ENCODE data around the gene TSC22D2. TPM values are rescaled to one million over a fixed set of nuclear protein-coding genes. Genes with fewer than 3 reads are reported as not detected.

The TSC22D2 gene
- total RNA-seq, 1 donor from 2014 or later = 116 TPM

DNA sequence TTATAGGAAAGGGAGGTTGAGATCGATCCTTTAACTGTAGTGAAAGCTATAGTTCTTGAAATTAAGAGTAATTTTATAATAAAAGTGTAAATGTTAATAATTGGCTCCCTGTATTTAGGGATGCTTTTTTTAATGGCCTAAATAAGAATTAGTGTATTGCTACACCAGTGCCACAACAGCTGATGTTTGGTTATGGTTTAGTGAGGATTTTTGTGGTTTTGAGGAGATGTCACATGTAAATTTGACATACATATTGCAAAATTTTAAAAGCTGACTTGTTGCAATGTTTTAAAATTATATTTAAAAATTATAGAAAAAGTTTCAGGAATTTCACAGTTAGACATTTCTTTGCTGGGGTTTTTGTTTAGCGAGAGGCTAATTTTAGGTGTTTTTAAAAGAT lies 3.9 kb downstream of the TSC22D2 start:
- Mint-ChIP-seq H3K9me3 (ENCODE audit: unreplicated experiment) (no peaks in the 10 kb centered on the region), H3K27ac (ENCODE audit: unreplicated experiment) (peak overlapping the region; percentile 96), H3K4me3 (ENCODE audit: unreplicated experiment) (peak overlapping the region; percentile 91), H3K4me1 (ENCODE audit: low read depth, unreplicated experiment) (peaks cover 14% of the 10 kb centered on the region), H3K27me3 (ENCODE audit: low read depth, unreplicated experiment) (no peaks in the 10 kb centered on the region), H3K36me3 (ENCODE audit: low read depth, unreplicated experiment) (peaks cover 30% of the 10 kb centered on the region)
- H2AFZ ChIP-seq (ENCODE audit: low read depth, low read length) = no peak overlapping the region
- H3K36me3 ChIP-seq (ENCODE audit: insufficient read depth, low read length) = no peaks in the 10 kb centered on the region
- H3K27me3 ChIP-seq (ENCODE audit: insufficient read depth, low read length) = no peaks in the 10 kb centered on the region
- TF ChIP-seq CTCF (IDR thresholded peaks at IDR 0.05; ENCODE audit: insufficient read depth, low read depth, low read length) (no peak), EZH2 (IDR thresholded peaks at IDR 0.05; ENCODE audit: insufficient read depth, low read length) (no peak)
- H3K9ac ChIP-seq (ENCODE audit: low read length) = peak overlapping the region; percentile 98
- H4K20me1 ChIP-seq (ENCODE audit: insufficient read depth, low read length) = peaks cover 80% of the 10 kb centered on the region
- no peak for DNase-seq (ENCODE audit: low read depth)
- H3K4me2 ChIP-seq (ENCODE audit: low read length) = peak overlapping the region; percentile 97
- H3K9me3 ChIP-seq (ENCODE audit: insufficient read depth, low read depth, low read length) = no peaks in the 10 kb centered on the region
- H3K27ac ChIP-seq (ENCODE audit: low read depth, low read length) = peak overlapping the region; percentile 98
- no peak for FAIRE-seq
- H3K79me2 ChIP-seq (ENCODE audit: insufficient read depth, low read length) = peaks cover 82% of the 10 kb centered on the region
- peak overlapping the region; percentile 97 for H3K4me3 ChIP-seq (ENCODE audit: insufficient read depth, low read depth, low read length)
- H3K4me1 ChIP-seq (ENCODE audit: insufficient read depth, low read length) = peaks cover 16% of the 10 kb centered on the region

DNA sequence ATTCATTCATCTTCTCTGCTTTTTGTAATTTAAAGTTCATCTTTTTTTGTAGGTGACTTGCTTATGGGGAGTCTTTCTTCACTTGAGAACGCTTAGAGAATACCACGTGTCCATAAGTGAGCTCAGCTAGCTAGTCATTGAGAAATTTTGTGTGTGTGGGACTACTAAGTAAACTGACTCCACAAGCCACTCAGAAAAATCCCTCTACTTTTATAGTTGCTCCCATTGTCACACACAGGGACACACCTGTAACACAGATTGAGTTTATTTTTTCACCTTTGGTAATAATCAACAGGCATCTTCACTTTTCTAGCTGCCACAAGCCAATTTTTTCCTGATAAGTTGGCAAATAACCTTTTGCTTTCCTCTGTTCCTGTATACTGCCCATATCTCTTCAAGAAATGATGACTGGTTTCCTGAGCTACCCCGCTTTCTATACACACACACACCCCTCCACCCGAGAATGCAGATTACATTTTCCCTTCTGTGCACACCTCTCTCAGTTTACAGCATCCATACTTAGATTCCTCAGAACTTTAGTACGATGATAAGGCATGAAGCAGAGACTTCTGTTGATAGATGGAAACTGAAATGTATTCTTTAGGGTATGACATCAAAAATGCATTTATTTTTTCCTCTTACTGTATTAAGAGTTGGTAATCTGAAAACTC lies 4.6 kb downstream of the TSC22D2 start:
- Mint-ChIP-seq H3K36me3 (ENCODE audit: low read depth, unreplicated experiment) (peaks cover 35% of the 10 kb centered on the region), H3K27me3 (ENCODE audit: low read depth, unreplicated experiment) (no peaks in the 10 kb centered on the region), H3K4me1 (ENCODE audit: low read depth, unreplicated experiment) (peaks cover 14% of the 10 kb centered on the region), H3K9me3 (ENCODE audit: unreplicated experiment) (no peaks in the 10 kb centered on the region), H3K27ac (ENCODE audit: unreplicated experiment) (peak overlapping the region; percentile 65), H3K4me3 (ENCODE audit: unreplicated experiment) (peak overlapping the region; percentile 91)
- Histone ChIP-seq H3K36me3 (ENCODE audit: insufficient read depth, low read length) (no peaks in the 10 kb centered on the region), H3K4me2 (ENCODE audit: low read length) (peak overlapping the region; percentile 97), H3K27me3 (ENCODE audit: insufficient read depth, low read length) (no peaks in the 10 kb centered on the region), H4K20me1 (ENCODE audit: insufficient read depth, low read length) (peaks cover 87% of the 10 kb centered on the region), H3K4me3 (ENCODE audit: insufficient read depth, low read depth, low read length) (peak overlapping the region; percentile 97), H3K27ac (ENCODE audit: low read depth, low read length) (peak overlapping the region; percentile 98), H3K4me1 (ENCODE audit: insufficient read depth, low read length) (peaks cover 14% of the 10 kb centered on the region), H2AFZ (ENCODE audit: low read depth, low read length) (no peak overlapping the region), H3K9ac (ENCODE audit: low read length) (peak overlapping the region; percentile 98), H3K79me2 (ENCODE audit: insufficient read depth, low read length) (peaks cover 89% of the 10 kb centered on the region), H3K9me3 (ENCODE audit: insufficient read depth, low read depth, low read length) (no peaks in the 10 kb centered on the region)
- FAIRE-seq (no peak), DNase-seq (ENCODE audit: low read depth) (peak; percentile 84)
- TF ChIP-seq EZH2 (IDR thresholded peaks at IDR 0.05; ENCODE audit: insufficient read depth, low read length) (no peak), CTCF (IDR thresholded peaks at IDR 0.05; ENCODE audit: insufficient read depth, low read depth, low read length) (no peak)

DNA sequence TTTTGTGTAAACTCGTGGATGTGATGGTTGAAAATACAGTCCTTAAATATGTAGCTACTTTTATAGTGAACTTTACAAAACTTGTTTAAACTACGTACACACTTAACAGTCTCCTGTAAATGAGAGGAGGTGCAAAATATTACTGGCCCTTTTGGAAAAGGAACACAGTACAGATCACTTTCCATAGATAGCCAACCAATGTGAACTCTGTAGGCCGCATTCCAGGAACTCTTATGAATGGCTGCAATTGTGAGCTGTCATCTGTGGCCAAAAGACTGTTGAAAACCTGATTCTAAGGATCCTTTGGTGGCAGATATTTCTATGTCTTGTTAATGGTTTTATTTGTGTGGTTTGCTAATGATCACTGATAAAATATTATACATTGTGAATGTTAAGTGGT lies 6.2 kb downstream of the TSC22D2 start:
- H3K9me3 ChIP-seq (ENCODE audit: insufficient read depth, low read depth, low read length) = no peaks in the 10 kb centered on the region
- peak overlapping the region; percentile 97 for H3K4me3 ChIP-seq (ENCODE audit: insufficient read depth, low read depth, low read length)
- peak overlapping the region; percentile 98 for H3K9ac ChIP-seq (ENCODE audit: low read length)
- no peak overlapping the region for H2AFZ ChIP-seq (ENCODE audit: low read depth, low read length)
- peaks cover 25% of the 10 kb centered on the region for H3K4me1 Mint-ChIP-seq (ENCODE audit: low read depth, unreplicated experiment)
- no peaks in the 10 kb centered on the region for H3K36me3 ChIP-seq (ENCODE audit: insufficient read depth, low read length)
- H3K27me3 Mint-ChIP-seq (ENCODE audit: low read depth, unreplicated experiment) = no peaks in the 10 kb centered on the region
- peaks cover 98% of the 10 kb centered on the region for H4K20me1 ChIP-seq (ENCODE audit: insufficient read depth, low read length)
- peak; percentile 66 for DNase-seq (ENCODE audit: low read depth)
- peak overlapping the region; percentile 97 for H3K4me2 ChIP-seq (ENCODE audit: low read length)
- H3K4me3 Mint-ChIP-seq (ENCODE audit: unreplicated experiment) = peak overlapping the region; percentile 91
- peaks cover 20% of the 10 kb centered on the region for H3K4me1 ChIP-seq (ENCODE audit: insufficient read depth, low read length)
- peak; percentile 71 for FAIRE-seq
- H3K27ac Mint-ChIP-seq (ENCODE audit: unreplicated experiment) = peak overlapping the region; percentile 74
- H3K27ac ChIP-seq (ENCODE audit: low read depth, low read length) = peak overlapping the region; percentile 75
- TF ChIP-seq CTCF (IDR thresholded peaks at IDR 0.05; ENCODE audit: insufficient read depth, low read depth, low read length) (no peak), EZH2 (IDR thresholded peaks at IDR 0.05; ENCODE audit: insufficient read depth, low read length) (no peak)
- H3K79me2 ChIP-seq (ENCODE audit: insufficient read depth, low read length) = peaks cover 100% of the 10 kb centered on the region
- no peaks in the 10 kb centered on the region for H3K9me3 Mint-ChIP-seq (ENCODE audit: unreplicated experiment)
- H3K36me3 Mint-ChIP-seq (ENCODE audit: low read depth, unreplicated experiment) = peaks cover 36% of the 10 kb centered on the region
- no peaks in the 10 kb centered on the region for H3K27me3 ChIP-seq (ENCODE audit: insufficient read depth, low read length)
